Measurements from ENCODE around the gene SYNPO.

Gene SYNPO

GRCh38 chr5:150706776-150707390 lies 66.4 kb downstream of the SYNPO start:
- no peak overlapping the region for H3K4me3 ChIP-seq (ENCODE audit: low read depth, low read length)
- TF ChIP-seq, protein P1, sequence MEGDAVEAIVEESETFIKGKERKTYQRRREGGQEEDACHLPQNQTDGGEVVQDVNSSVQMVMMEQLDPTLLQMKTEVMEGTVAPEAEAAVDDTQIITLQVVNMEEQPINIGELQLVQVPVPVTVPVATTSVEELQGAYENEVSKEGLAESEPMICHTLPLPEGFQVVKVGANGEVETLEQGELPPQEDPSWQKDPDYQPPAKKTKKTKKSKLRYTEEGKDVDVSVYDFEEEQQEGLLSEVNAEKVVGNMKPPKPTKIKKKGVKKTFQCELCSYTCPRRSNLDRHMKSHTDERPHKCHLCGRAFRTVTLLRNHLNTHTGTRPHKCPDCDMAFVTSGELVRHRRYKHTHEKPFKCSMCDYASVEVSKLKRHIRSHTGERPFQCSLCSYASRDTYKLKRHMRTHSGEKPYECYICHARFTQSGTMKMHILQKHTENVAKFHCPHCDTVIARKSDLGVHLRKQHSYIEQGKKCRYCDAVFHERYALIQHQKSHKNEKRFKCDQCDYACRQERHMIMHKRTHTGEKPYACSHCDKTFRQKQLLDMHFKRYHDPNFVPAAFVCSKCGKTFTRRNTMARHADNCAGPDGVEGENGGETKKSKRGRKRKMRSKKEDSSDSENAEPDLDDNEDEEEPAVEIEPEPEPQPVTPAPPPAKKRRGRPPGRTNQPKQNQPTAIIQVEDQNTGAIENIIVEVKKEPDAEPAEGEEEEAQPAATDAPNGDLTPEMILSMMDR (IDR thresholded peaks at IDR 0.05; ENCODE audit: low read depth, low read length): no peak

Measured in WI38 (cell line).